Fibroblast of skin of left quadriceps (primary cell): ENCODE measurements around the gene HOXA1.
A peak's percentile ranks its signal among the peaks of the same experiment; 100 is the strongest.

Experiments
- DNase-seq, 2 experiments: peaks; one replicate each; pipeline ENCODE4 v3.0.0-alpha.2; 2013; ENCODE audit warnings: low read depth in 2 of 2

HOXA1 gene

DNA sequence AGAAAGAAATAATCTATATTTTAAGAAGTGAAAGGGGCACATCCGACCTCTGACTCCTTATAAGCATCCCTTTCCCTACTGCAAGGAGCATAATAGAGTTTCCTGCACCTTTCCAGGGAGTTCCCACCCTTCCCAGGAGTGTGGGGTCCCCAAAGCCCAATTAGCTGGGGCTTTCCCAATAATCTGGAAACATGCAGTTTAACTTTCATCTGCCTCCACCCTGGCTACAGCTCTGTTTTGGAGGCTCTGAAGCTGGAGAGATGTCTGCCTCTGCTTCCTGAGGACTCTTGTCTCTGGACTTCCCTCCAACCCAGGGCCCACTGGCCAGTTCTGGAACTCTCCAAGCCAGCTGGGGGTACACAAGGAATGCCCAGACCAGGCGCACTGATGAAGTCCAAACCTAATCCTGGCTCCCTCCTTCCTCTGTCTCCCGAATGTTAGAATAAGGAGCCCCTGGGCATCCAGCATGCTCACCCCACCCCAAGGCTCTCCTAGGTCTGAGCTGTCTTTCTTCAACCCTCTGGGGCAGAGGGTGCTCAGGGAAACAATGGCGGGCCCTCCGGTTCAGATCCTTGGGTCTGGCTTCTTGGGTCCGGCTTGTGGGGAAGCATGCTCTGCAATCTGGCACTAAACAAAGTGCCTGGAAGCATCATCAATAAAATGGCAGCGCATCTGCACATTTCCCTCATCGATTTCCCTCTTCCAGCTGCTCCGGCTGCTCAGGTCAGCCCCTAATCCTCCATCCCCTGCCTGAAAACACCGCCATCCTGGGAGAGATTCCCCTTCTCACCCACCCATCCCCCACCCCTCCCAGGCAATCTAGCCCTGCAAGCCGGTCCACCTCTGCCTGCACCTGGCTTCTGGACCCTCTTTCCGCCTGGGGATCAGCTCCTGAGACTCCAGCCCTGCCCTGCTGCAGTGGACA is 21.4 kb upstream of the HOXA1 start:
- DNase-seq = no peak

GRCh38 chr7:27116031-27116961 is 20.5 kb upstream of the HOXA1 start:
- no peak for DNase-seq

DNA sequence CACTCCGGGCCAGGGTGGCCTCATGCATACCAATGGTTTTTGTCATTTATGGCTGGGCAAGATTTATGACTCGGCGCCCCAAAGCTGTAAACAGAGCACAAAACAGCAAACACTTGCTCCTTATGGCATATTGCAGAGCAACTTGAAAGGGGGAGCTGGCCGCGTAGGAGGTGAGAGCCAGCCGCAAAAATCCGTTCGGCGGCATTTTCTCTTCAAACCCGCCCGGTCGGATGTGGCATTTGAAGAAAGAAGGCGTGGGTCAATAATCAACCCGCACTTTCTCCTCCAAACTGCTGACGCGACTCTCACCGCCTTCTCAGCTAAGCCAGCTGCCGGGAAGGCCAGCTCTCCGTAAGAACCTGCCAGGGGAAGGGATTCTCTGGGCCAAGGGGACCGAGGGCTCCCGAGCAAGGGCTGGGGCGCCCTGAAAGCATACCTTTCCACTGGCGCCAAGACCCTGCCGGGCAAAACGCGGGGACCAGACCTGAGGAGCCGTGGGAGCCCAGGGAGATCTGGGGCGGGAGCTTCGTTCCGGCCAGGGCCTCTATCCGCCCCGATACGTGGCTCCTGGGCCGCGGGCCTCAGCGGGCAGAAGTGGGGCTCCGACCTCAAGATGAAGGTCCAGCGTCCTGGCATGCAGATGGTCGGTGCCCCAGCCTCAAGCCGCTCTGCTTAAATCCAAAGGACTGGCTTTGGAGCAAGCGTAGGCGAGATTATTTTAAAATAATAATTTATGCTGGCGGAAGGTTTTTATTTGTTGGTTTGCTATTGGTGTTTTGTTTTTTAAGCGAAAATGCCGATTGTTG is 19.6 kb upstream of the HOXA1 start:
- no peak for DNase-seq

DNA sequence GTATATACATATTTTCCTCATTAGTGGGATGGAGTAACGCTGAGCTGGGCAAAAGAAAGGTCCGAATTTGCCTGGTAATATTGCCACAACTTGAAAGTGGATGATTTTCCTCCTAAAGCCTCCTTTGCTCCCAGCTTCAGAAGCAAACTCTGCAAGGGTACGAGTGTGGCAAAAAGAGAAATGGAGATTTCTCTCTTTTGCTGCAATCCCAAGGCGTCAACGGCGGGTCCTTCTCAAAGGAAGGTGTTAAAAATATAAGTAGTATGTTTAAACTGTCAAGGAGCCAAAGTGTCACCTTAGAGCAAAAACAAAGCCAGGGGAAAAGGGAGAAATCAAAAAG is 19.1 kb upstream of the HOXA1 start:
- DNase-seq = no peak

DNA sequence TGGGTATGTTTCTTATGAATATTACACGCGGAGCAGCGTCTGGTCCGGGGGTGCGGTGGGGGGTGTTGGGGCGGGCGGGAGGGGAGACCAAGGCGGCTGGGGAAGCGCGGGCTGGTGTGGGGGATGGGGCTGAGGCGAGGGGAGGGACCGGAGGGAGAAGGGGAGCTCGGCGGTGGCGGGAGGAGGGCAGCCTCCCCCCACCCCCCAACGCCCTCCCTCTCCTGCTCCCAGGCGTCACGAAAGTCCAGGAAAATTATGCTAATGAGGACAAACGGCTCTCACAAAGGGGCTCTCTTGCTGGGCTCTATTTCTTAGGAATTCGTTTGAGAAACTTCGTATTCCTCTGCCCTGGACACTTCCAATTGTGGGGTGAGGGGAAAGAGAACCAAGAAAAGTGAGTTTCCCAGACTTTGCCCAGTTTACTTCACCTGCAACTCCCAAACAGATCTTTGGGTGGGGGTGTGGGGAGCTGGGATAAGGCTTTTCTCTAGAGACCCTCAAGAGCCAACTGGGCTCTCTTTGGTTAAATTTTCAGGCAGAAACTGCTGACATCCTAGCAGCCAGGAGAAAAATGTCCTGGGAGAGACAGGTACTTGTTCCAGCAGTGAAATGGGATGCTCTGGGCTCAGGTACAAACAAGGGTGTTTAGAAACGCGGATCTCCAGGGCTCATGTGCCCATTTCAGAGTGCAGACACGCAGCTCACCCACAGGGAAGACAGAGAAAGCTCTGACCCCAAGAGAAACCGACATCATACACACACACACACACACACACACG is 18.4 kb upstream of the HOXA1 start:
- no peak for DNase-seq

GRCh38 chr7:27112955-27113949 is 17.5 kb upstream of the HOXA1 start:
- DNase-seq = peak in 1 of 2 experiments; percentile 37

DNA sequence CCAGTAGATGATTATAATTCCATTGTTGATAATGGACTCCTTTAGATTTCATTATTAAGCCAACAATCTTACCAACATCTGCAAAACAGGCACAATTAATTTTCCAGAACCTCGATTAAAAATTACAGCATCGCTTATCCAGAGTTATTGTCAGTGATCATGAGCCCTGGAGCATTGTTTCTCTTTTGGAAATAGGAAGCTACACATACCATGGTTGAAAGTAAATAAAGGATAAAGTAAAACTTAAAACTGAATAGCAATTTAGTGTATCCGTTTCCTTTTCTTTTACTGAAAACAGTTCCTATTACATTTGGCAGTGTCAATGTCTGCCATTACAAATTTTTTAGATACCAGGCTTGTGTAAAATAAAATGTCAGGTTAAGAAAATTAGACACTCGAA is 16.6 kb upstream of the HOXA1 start:
- no peak for DNase-seq

DNA sequence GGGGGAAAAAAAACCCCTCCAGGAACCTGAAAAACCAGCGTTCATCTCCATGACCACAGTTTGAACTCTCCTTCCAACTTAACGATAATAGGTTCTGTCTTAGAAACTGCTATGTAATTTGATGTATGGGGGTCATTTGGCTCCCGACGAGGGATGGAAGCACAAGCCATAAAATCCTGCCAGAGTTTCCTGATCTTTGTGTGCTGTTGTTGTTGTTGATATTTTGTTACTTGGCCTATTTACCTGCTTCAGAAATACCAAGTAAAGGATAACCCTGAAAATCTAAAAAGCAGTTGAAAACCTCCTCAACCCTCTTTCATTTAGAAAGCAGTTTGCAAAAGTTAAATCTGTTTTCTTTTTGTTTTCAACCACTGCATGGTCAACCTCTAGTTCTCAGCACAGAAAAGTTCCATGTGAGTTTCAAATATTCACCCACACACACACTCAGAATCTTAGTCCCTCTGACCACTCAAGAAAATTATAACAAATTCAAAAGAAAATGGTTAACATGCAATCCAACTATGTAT is 16.0 kb upstream of the HOXA1 start:
- DNase-seq = no peak

- DNase-seq = peak; percentile 47 to 49
These were observed 15.4 kb upstream of the HOXA1 start for GRCh38 chr7:27111042-27111750.

GRCh38 chr7:27110186-27111031 is 14.6 kb upstream of the HOXA1 start:
- DNase-seq = peak; percentile 43 to 48

- no peak for DNase-seq
These were observed 13.8 kb upstream of the HOXA1 start for GRCh38 chr7:27109466-27110185.

DNA sequence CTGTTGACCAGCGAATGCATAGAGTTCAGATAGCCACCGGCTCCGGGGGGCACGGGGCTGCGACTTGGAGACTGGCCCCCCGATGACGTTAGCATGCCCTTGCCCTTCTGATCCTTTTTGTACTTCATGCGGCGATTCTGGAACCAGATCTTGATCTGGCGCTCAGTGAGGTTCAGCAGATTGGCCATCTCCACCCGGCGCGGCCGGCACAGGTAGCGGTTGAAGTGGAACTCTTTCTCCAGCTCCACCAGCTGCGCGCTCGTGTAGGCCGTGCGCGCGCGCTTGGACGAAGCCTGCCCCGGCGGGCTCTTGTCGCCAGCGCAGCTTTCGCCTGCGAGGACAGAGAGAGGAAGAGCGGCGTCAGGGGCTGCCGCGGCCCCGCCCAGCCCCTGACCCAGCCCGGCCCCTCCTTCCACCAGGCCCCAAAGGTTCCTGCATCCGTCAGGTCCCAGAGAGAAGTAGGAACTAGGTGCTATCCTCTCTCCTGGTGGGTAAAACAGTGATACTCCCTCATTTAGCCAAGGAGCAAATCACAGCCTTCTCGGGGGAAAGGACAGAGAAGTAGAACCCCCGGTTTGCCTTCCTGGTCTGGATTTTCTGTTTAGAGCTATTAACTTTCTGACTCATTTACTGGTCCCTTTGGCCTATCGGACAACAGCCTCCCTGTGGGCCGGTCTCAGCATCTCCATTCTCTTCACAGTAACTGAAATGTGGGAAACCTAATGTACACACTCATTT is 12.8 kb upstream of the HOXA1 start:
- no peak for DNase-seq

- DNase-seq = no peak
These were observed 11.9 kb upstream of the HOXA1 start for GRCh38 chr7:27107391-27108381.

DNA sequence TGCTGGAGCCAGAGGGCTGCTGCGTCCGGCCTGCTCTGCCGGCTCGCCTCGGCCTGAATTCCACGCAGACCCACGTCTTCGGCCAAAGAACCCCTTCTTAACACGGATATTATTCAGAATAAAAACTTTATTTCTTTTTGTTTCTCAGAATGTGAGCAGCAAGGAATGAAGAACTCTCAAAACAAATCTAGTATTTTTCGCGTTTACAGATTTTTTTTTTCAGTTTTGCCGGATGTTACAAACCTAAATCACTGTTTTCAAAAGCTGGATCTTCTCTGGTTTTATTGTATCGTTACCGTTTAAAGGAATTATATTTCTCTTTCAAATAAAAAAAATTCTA is 11.1 kb upstream of the HOXA1 start:
- DNase-seq = no peak

DNA sequence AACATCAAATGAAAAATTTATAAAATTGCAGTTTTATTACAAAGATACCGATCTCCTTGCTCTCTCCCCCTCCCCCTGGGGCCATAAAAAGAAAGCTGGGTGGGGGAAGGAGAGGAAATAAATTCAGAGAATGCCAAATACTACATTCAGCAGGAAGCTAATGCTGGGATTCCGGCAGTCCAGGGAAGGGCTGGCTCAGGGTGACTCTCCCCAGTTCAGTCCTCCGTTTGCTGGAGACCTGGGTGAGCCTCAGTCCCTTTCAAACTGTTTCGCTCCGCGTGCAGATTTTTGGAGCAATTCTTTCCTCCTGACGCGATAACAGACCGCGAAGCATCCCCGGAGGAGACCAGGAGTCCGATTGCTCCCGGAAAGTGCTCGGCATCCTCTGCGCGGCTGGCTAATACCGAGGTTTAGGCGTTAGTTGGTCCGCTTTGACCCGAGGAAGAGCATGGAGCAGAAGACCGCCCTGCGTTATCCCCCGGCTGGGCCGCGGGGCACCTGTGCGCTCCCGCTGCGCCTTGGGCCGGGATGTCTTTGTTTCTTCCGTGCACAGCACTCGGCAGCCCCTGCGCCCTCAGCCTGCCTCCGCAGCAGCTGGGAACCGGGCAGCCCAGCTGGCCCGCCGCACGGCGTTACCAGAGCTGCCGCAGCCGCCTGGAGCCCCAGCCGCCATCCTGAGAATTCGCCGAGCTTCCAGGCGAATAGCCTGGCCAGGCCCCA is 10.5 kb upstream of the HOXA1 start:
- DNase-seq = no peak
